Measurements from ENCODE around the gene DUSP1.
"Not testable (repeated sequence)": the region's sequence is repeated elsewhere in the genome, so short reads cannot be mapped to it uniquely, and the experiment has no call there.

Gene DUSP1

DNA sequence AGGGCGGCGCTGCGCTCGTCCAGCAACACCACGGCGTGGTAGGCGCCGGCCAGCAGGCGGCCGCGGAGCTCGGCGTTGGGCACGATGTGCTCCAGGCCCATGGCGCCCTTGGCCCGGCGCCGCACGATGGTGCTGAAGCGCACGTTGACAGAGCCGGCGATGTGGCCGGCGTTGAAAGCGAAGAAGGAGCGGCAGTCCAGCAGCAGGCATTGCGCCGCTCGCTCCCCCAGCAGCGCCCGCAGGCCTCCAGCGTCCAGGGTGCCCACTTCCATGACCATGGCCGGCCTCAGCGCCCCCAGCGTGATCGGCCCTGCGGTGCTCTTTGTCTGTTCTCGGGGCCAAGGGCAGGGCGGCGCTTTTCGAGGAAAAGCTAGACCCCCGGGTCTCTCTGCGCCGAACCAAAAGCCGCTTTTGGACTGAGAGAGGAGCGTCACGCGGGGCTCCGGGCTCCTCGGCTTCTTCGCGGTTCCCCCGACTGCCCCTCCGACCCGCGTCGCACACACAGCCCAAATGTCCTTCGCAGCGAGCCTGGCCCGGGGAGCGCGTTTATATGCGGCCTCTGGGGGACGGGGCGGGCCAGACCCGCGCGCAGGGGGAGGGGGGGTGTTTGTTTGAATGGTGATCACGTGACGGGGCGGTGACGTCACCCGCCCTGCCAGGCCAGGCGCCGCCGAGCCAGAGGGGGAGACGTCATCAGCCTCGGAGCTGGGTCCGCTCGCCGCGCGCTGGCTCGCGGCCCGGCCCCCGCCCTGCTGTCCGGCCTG is at the start of gene DUSP1:
DUSP1 (minus strand) TSS at position 521 of the 764 bp plus-strand sequence; CDS start at position 278, 243 bp downstream.
- peak; percentile 91 to 95 for DNase-seq (ENCODE audit: low read depth in 2 of 2, low spot score in 1 of 2)

GRCh38 chr5:172820046-172820767 is 49.2 kb upstream of the DUSP1 start:
- DNase-seq (ENCODE audit: low read depth in 2 of 2, low spot score in 1 of 2), result no peak

DNA sequence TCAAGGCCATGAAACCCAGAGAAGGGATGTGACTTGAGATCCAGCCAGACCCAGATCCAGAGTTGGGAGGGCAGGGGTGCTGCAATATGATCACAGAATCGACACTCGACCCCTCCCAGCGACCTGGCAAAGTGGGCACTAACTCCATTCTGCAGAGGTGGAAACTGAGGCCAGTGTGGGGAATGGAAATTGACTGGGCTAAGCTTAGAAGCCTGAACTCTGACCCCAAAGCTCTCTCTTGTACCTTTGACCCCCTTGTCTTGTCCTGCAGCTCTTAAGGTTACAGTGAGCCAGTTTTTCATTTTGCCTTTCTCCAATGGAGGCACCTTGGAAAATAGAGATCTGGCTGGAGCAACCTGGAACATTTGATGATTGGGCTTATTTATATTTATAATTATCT is 48.6 kb upstream of the DUSP1 start:
- no peak for DNase-seq (ENCODE audit: low read depth in 2 of 2, low spot score in 1 of 2)

- no peak for DNase-seq (ENCODE audit: low read depth in 2 of 2, low spot score in 1 of 2)
These were observed 47.1 kb upstream of the DUSP1 start for GRCh38 chr5:172818081-172818480.

DNA sequence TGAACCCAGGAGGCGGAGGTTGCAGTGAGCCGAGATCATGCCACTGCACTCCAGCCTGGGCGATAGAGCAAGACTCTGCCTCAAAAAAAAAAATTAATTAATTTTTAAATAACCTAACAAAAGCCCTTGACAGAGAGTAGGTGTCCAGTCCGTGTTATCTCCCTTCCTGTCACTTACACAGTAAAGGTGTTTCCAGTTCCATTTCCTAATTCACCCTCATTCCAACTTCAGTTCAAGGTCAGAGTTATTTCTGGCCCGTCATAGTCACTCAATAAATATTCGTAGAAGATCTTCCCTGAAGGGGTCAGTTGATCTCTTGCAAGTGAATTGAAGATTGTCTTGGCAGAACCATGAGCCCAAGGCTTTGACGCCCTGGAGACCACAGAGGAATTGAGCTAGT is 46.7 kb upstream of the DUSP1 start:
- DNase-seq (ENCODE audit: low read depth in 2 of 2, low spot score in 1 of 2), result no peak

DNA sequence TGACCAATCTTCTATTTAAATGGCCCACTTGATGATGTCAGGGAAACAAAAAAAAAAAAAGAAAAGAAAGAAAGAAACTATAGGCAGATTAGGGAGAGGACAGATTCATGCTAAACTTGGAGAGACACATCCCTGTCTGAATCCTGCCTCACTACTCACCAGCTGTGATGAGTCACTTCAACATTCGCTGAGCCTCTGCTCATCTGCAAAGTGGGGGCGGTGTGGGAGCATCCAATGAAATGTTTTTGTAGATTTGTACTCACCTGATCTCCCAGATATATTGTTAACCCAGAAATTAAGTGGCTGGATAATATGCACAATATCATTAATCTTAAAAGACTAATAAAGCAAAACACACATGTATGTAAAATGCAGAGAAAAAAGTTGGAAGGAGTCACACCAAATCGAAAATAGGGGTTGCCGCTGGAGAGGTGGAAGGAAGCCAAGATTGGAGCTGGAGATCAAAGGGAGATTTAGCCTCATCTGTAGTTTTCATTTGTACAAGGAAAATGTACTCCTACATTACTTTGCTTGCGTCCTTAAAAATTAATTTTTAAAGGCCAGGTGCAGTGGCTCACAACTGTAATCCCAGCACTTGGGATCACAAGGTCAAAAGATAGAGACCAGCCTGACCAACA is 46.0 kb upstream of the DUSP1 start:
- DNase-seq (ENCODE audit: low read depth in 2 of 2, low spot score in 1 of 2), result no peak

DNA sequence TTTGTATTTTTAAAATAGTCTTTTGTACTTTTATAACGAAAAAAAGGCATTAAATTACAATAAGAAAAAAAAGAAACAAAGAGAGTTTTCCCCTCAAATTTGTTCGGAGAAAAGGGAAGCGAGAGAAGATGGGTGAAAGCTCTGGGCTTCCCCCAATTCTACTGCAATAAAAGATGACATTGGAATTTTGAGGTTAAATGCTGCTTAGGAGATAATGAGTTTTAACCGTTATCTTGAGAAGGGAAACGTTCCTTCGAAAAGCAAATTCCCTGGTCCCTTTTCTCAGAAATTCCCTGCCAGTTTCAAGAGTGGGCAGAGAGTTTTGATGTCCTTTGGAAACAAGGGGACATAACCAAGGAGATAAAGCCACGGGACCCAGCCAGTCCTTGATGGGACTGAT is 44.6 kb upstream of the DUSP1 start:
- no peak for DNase-seq (ENCODE audit: low read depth in 2 of 2, low spot score in 1 of 2)

DNA sequence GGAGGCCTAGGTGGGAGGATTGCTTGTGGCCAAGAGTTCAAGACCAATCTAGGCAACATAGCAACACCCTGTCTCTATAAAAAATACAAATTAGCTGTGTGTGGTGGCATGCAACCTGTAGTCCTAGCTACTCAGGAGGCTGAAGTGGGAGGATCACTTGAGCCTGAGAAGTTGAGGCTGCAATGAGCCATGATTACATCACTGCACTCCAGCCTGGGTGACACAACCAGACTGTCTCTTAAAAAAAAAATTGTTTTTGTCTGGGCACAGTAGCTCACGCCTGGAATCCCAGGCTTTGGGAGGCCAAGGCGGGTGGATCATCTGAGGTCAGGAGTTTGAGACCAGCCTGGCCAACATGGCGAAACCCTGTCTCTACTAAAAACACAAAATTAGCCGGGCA is 40.0 kb upstream of the DUSP1 start:
- DNase-seq (ENCODE audit: low read depth in 2 of 2, low spot score in 1 of 2), result not testable (repeated sequence)

DNA sequence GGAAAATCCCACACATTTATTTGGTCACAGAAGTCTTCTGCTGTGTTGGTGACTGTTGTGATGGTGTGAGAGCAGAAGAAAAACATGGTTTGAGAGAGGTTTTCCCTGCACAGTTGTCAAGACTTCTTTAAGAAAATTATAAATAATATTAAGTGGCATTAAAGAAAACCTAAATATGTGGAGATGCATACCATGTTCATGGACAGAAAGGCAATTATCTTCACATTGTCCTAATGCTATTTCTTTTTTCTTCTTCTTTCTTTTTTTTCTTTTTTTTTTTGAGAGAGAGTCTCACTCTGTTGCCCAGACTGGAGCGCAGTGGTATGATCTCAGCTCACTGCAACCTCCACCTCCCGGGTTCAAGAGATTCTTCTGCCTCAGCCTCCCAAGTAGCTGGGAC is 38.8 kb upstream of the DUSP1 start:
- DNase-seq (ENCODE audit: low read depth in 2 of 2, low spot score in 1 of 2), result no peak

DNA sequence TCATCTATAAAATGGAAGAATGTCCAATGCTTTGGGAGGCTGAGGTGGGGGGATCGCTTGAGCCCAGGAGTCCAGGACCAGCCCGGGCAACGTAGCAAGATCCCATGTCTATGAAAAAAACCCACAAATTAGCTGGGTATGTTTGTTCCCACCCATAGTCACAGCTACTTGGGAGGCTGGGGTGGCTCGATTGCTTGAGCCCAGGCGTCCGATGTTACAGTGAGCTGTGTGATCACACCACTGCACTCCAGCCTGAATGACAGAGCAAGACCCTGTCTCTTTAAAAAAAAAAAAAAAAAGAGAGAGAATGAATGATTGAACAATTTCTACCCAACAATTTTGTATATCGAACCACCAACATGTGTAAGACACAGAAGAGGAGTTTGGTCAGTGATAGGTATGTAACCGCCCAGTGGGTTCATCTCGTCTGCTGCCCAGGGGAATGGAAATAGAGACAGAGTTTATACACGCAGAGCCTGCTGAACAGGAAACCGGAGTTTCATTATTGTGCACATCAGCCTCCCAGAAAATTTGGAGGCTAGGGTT is 36.8 kb upstream of the DUSP1 start:
- no peak for DNase-seq (ENCODE audit: low read depth in 2 of 2, low spot score in 1 of 2)

DNA sequence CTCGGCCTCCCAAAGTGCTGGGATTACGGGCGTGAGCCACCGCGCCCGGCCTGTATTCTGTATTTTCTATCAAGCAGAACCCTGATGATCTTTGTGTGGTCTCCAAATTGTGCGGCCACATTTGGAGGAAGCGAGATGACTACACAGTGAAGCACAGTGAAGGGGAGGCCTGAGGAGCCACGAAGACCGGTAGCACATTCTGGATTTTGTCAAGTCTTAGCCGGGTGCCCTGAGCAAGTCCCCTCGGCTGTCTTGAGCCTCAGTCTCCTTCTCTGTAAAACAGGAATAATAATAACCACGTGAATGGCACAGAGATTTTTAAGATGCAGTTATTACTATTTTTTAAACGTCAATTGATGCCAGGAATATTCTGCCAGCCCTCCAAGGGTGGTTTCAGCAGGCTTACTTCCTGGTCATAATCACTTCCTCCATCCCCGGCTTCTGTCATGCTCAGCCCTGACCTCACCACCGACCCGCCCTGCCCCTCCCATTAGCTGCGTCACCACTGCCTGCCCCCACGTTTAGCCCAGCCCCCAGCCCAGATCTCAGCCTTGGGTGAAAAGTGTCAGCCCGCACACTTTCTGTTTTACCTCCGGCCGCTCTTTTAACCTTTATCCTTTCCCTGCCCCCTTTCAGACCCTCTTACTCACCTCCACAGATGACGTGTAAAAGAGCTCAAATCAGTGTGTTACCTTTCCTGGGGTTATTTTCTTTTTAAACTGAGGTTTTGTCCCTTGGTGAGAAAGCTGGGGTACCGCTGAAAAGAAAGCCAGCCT is 36.1 kb upstream of the DUSP1 start:
- DNase-seq (ENCODE audit: low read depth in 2 of 2, low spot score in 1 of 2), result peak; percentile 70 to 85

- DNase-seq (ENCODE audit: low read depth in 2 of 2, low spot score in 1 of 2), result no peak
These were observed 34.8 kb upstream of the DUSP1 start for GRCh38 chr5:172805736-172806255.

- DNase-seq (ENCODE audit: low read depth in 2 of 2, low spot score in 1 of 2), result no peak
These were observed 34.2 kb upstream of the DUSP1 start for GRCh38 chr5:172805018-172805683.

DNA sequence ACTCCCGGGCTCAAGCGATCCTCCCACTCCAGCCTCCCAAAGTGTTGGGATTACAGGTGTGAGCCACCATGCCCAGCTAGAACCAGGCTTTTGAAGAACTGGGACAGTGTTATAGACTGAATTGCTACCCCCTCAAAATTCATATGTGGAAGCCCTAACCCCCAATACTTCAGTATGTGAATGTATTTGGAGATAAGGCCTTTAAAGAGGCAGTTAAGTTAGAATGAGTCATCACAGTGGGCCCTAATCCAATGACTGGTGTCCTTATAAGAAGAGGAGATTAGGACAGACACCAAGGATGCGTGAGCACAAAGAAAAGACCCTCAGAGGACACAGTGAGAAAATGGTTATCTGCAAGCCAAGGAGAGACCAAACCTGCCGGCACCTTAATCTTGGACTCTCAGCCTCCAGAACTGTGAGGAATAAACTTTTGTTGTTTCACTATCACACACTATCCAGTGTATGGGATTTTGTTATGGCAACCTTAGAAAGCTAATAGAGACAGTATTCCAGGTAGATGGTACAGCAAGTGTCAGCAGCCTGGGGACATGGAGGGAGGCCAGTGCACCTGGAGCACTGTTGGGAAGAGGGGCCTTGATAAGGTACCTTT is 31.7 kb upstream of the DUSP1 start:
- no peak for DNase-seq (ENCODE audit: low read depth in 2 of 2, low spot score in 1 of 2)

- DNase-seq (ENCODE audit: low read depth in 2 of 2, low spot score in 1 of 2), result no peak
These were observed 31.1 kb upstream of the DUSP1 start for GRCh38 chr5:172802112-172802511.

- DNase-seq (ENCODE audit: low read depth in 2 of 2, low spot score in 1 of 2), result no peak
These were observed 30.2 kb upstream of the DUSP1 start for GRCh38 chr5:172801179-172801671.

DNA sequence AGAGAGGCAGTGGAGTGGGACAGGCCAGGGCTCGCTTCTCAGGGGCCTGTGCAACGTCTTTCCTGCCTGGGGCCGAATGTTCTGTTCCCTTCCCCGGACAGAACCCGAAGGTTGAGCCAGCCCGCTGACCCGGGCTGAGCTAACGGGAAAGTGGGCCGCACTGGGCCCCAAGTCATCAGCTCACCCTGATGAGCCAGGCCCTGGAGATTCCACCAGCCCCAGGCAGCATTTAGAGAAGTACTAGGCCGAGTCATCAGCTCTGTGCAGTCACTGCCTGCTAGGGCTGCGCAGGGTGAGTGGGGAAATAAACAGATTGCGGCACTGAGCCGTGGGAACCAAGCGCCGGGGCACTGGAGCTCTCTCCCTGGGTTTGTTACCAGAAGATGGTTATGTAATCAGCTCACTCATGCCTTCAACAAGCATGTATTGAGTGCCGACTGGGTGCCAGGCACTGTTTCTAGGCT is 29.1 kb upstream of the DUSP1 start:
- no peak for DNase-seq (ENCODE audit: low read depth in 2 of 2, low spot score in 1 of 2)

DNA sequence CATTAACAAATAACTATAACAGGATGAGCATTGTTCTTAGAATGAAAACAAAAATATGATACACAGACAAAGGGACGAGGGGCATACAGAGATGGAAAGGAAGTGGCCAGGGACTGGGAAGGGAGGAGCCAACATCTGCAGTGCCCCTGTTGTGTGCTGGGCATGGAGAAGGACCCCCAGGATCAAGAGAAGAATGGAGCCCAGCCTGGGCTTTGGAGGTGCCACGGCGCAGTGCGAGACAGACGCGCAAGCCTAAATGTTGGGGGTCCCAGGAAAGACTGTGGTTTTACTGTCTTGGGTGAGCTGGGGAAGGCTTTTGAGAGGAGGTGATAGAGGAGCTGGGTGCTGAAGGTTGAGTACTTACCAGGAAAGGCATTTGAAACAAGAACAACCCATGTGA is 28.4 kb upstream of the DUSP1 start:
- DNase-seq (ENCODE audit: low read depth in 2 of 2, low spot score in 1 of 2), result no peak

- no peak for DNase-seq (ENCODE audit: low read depth in 2 of 2, low spot score in 1 of 2)
These were observed 27.6 kb upstream of the DUSP1 start for GRCh38 chr5:172798422-172799215.
